GM18861 (cell line): ENCODE results near the gene NR1H2.
A peak's percentile ranks its signal among the peaks of the same experiment; 100 is the strongest.
"Not testable (repeated sequence)": the region's sequence is repeated elsewhere in the genome, so short reads cannot be mapped to it uniquely, and the experiment has no call there.

Experiments
- ATAC-seq: cut with Tn5 transposase; IDR thresholded peaks from one replicate; pipeline ENCODE4 v1.9.1; 2021; ENCODE audit not compliant: unreplicated experiment

NR1H2 gene

DNA sequence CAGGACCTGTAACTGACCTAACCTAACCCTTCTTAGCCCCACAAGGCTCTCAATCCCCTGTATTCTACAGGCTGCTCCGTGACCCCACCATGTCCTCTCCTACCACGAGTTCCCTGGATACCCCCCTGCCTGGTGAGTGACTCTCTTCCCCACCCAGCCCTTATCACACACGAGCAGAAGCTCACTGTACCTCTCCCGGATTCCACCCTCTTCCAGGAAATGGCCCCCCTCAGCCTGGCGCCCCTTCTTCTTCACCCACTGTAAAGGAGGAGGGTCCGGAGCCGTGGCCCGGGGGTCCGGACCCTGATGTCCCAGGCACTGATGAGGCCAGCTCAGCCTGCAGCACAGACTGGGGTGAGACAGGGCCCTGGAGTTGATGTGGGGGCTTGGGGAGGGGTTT, 1.3 kb downstream of the NR1H2 start:
- ATAC-seq = no peak

DNA sequence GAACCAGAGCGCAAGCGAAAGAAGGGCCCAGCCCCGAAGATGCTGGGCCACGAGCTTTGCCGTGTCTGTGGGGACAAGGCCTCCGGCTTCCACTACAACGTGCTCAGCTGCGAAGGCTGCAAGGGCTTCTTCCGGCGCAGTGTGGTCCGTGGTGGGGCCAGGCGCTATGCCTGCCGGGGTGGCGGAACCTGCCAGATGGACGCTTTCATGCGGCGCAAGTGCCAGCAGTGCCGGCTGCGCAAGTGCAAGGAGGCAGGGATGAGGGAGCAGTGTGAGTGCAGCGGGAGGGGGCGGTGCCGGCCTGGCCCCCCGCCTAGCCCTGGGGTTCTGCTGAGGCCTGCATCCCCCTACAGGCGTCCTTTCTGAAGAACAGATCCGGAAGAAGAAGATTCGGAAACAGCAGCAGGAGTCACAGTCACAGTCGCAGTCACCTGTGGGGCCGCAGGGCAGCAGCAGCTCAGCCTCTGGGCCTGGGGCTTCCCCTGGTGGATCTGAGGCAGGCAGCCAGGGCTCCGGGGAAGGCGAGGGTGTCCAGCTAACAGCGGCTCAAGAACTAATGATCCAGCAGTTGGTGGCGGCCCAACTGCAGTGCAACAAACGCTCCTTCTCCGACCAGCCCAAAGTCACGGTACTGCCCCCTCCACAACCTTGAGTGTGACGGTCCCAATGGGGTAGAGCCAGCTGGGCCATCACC, 2.1 kb downstream of the NR1H2 start:
- ATAC-seq = no peak

DNA sequence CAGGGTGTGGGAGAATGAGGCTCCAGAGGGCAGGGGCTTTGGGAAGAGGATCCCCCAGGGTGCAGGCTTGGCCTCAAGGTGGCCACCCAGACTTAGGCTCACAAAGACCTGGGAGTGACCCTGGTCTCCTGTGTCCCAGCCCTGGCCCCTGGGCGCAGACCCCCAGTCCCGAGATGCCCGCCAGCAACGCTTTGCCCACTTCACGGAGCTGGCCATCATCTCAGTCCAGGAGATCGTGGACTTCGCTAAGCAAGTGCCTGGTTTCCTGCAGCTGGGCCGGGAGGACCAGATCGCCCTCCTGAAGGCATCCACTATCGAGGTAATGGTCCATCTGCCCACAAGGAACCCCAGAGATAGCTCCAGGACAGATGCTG, 2.6 kb downstream of the NR1H2 start:
- no peak for ATAC-seq

DNA sequence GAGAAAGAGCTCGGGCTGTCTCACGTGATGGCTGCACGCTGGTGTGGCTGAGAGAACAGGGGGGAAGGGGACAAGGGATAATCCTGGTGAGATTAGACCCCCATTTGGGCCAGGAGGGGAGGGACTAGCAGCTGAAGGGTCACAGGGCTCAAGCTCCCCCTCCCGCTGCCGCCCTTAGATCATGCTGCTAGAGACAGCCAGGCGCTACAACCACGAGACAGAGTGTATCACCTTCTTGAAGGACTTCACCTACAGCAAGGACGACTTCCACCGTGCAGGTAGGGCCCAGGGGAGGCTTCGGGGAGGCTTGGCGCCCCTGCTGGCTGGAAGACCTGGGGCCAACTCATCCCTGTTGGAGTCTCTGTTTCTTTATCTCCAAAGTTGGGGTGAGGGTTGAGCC, 3.3 kb downstream of the NR1H2 start:
- no peak for ATAC-seq

DNA sequence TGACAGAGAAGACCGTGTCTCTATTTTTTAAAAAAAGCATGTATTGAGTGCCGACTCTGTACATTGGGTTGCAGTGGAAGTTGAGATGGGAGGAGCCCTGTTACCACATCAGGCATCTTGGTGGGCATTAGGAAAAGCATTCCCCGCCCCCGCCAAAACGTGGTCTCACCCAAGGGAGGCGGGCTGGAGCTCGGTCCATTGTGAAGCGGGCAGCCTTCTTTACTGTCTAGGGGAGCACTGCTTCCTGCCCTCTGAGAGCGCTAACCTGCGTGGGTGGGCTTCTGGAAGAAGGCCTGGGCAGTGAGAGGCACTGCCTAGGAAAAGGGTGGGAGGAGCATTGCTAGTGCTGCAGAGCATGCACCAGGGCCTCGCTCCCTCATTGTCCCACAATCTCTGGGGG, 3.9 kb downstream of the NR1H2 start:
- ATAC-seq = no peak

DNA sequence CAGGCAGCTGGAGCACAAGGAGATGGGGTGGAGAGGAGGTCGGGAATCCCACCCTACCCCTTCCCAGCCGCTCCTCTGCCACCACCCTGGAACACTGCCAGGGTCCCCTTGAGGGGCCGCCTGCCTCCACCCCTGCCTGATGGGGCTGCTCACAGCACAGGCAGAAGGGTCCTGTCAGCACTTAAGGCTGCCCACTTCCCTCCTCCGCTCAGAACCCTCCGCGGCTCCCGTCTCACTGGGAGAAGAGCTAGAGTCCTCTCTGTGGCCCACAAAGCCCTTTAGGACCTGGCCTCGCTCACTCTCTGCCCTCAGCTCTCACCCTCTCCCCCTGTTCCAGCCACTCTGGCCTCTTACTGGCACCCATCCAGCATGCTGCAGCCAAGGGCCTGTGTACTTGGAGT, 4.5 kb downstream of the NR1H2 start:
- no peak for ATAC-seq

DNA sequence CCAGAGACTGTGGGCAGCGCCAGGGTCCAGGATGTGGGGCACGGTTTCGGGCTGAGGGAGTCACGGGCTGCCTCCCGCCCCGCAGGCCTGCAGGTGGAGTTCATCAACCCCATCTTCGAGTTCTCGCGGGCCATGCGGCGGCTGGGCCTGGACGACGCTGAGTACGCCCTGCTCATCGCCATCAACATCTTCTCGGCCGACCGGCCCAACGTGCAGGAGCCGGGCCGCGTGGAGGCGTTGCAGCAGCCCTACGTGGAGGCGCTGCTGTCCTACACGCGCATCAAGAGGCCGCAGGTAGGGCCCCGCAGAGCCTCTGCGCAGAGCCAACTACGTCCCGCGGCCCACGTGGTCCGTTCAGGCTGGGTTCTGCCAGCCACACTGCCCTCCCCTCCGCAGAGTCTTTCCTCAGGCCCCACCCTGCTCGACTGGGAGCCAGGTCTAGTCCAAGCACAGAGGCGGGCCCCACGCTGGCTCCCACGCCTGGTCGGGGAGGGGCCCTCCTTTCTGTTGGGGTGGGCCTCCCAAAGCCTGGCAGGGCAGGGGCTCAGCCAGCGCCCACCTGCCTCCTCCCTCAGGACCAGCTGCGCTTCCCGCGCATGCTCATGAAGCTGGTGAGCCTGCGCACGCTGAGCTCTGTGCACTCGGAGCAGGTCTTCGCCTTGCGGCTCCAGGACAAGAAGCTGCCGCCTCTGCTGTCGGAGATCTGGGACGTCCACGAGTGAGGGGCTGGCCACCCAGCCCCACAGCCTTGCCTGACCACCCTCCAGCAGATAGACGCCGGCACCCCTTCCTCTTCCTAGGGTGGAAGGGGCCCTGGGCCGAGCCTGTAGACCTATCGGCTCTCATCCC, 5.8 kb downstream of the NR1H2 start:
- ATAC-seq = no peak

DNA sequence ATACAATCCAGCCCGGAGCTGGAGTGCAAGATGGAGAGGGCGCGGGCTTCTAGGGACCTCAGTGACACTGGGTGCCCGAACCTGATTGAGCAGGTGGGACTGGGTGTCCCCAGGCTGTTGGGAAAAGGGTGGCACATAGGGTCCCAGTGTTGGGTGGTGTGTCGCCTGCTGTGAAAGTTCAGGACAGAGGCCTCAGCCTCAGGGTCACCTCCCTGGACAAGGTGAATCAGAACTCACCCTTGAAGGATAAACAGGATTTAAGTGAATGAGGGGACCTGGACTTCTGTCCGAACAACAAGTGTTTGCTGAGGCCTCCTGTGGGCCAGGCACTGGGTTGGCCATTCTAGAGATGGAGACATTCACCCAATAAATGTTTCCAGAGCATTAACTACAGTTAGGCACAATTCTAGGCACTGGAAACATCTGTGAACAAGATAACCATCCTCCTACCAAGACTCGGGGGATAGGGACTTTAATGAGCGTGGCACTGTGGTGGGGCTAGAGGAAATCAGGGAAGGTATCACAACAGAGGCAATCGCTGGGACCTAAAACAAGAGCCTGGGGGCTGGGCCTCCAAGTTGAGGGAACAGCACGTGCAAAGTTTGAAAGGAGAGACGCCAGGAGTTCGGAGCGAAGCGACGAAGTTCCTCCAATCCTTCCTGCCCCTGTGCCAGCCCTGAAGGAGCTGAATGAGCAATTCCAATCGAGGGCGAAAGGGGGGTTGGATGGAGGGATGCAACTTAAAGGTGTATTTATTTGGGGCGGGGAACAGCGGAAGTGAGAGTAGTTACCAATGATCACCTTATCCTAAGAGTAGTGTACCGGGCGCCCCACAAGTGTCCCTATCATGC, 7.0 kb downstream of the NR1H2 start:
- ATAC-seq = no peak

DNA sequence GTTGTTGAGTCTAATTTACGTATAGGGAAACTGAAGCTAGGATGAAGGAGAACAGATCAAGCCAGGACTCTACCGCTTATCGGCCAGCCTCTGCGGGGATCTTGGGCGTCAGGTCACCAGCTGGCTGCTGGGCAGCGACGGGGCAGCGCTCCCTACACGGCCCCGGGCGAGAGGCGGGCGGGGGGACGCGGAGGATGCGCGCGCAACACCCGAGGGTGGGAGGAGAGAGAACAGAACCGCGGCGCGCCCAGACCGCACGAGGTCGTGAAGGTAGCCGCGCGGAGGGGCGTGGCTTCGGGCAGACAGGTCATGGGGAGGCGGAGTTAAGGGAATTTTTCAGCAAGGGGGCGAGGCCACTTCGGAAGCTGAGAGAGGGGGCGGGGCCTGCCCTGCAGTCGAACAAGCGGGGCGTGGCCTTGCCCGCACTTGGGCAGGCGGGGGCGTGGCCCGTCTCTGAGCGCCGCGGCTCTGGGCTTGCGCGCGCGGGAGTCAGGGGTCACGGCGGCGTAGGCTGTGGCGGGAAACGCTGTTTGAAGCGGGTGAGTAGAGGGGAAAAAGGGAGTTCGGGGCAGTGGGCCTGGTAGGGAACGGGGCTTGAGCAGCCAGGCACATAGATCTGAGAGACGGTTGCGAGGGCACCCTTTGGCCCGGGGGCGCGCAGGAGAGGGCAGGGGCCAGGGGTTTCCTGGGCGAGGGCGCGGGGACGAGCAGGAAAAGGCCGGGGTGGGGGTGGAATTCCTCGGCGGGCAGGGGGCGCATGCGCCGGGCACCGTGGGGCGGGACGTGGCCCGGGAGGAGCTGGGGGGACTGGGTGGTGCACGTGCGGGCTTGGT, 7.8 kb downstream of the NR1H2 start, which contains the start of gene POLD1:
POLD1 (plus strand) TSS at position 496 of the 833 bp plus-strand sequence. CDS start 14,505 bp downstream, outside the sequence.
- peak; percentile 66 for ATAC-seq

DNA sequence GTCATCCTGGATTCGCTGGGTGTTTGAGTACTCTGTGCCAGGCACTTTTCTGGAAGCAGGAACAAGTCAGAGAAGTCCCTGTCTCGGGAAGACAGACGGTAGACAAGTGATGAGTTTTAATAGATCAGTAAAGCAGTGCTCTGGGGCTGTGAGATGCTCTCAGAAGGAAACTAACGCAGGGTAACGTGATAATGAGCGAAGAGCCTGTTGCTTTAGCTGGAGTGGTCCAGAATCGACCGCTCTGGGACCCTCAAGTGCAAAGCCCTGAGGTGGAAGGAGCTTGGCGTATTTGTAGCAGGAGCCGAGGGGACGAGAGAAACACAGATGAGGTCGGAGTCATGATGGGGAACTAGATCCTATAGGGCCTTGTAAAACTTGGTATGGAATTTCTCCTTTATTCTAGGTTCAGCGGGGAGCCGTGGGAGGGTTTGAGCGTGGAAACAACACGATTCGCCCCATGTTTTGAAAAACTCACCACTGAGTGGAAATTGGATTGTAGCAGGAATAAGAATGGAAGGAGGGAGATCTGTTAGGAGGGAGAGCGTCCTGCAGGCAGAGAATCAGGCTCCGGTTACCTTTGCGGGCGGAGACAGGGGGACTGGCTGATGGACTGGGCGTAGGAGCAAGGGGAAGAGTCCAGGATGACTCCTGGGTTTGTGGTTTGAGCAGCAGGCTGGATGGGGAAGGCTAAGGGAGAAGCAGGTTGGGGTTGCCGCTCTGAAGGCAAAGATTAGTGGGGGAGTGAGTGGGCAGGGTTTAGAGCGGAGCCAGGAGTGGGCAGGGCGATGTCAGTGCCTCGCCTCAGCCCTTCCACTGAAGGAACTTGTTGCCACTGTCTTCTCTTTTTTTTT, 8.7 kb downstream of the NR1H2 start:
- ATAC-seq = no peak

DNA sequence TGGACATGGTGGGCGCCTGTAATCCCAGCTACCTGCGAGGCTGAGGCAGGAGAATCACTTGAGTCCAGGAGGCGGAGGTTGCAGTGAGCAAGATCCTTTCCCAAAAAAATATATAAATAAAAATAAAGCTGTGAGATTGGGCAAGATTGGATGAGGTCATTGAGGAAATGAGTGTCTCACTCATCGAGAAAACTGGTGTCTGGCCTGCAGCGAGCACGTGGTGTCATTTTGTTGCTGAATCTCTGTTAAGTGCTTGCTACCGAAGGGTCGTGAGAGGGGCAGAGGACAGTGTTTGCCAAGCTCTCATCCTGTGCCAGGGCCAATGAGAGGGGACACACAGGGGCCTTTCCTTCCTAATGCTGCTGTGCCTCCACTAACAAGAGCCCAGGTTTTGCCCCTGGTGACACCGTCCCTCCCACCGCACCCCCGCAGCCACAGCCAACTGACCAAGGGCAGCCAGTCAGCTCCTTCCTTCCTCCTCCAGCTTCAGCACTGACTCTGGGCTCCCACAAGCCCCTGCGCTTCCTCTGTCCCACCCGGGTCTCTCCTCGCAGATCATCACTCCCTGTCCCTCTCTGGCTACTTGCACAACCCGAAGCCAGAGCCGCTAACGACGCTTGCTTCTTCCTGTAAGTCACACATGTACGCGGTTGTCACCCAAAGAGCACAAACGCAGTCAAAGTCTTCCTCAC, 11.1 kb downstream of the NR1H2 start:
- ATAC-seq = no peak

DNA sequence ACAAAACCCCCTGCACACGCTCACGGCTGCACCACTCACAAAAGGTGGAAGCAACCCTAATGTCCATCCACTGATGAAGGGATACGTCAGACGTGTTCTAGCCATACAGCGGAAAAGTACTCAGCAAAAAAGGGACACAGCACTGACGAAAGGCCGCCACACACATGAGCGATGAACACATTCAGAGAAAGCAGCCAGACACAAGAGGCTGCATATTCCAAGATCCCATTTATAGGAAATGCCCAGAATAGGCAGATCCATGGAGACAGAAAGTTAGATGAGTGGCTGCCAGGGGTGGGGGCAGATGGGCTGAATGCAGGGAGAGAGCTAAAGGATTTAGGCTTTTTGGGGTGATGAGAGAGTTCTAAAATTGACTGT, 11.6 kb downstream of the NR1H2 start:
- ATAC-seq = no peak

DNA sequence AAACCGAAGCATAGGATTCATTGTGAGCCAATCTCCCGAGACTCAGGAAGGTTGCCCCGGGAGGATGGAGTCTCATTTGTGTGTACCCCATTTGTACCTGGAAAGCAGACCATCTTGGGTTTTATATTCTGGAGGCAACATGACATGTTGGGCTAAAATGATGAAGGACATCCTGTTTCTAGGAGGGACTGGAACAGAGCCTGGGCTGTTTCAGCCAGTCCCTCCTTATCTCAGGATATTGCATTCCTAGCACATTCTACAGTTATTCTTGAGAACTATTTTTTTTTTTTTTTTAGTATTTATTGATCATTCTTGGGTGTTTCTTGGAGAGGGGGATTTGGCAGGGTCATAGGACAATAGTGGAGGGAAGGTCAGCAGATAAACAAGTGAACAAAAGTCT, 14.0 kb downstream of the NR1H2 start:
- ATAC-seq = not testable (repeated sequence)

DNA sequence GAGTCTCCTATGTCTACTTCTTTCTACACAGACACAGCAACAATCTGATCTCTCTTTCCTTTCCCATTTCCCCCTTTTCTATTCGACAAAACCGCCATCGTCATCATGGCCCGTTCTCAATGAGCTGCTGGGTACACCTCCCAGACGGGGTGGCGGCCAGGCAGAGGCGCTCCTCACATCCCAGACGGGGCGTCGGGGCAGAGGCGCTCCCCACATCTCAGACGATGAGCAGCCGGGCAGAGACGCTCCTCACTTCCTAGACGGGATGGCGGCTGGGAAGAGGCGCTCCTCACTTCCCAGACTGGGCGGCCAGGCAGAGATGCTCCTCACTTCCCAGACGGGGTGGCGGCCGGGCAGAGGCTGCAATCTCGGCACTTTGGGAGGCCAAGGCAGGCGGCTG, 14.7 kb downstream of the NR1H2 start:
- not testable (repeated sequence) for ATAC-seq

DNA sequence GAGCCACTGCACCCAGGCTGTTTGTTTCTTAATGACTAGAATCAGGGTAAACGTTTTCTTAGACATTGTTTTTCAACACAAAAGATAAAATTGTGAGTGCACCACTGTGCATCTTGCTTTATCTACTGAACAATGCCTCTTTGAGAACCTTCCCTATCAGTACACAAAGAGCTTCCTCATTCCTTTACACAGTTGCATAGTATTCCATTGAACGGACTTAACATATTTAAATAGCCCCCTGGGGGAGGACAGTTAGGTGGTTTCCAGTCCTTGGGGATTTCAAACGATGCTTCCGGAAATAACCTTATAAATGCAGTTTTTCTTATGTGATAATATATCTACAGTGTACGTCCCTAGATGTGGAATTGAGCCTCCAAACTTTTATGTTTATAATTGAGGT, 16.5 kb downstream of the NR1H2 start:
- ATAC-seq = no peak

DNA sequence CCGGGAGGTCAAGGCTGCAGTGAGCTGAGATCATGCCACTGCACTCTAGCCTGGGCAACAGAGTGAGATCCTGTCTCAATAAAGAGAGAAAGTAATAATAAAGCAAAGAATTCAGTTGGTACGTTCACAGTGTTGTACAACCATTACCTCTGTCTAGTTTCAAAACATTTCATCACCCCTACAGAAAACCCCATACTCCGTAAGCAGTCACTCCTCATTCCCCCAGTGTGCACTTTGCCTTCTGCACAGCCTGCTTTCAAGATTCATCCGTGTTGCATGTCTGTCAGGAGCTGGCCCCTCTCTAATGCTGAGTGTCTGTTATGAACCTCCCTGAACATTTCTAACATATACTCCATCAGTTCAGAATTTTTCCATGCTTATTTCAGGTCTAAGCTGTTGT, 17.3 kb downstream of the NR1H2 start:
- no peak for ATAC-seq

DNA sequence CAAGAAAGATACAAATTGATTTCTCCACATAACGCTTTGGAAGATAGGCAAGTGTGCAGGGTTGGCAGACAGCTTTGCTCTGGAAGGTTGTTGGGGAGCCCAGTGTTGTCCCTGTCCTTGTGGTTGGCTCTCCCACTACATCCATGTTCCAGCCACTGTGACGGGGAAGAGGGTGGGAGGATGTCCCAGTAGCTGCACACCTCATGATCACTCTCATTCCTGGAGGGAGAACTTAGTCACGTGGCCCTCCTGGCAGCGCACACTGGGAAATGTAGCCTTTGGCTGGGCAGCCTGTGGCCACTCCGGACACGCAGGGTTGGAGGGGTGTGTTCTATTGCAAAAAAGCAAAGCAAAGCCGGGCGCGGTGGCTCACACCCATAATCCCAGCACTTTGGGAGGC, 17.8 kb downstream of the NR1H2 start:
- no peak for ATAC-seq

DNA sequence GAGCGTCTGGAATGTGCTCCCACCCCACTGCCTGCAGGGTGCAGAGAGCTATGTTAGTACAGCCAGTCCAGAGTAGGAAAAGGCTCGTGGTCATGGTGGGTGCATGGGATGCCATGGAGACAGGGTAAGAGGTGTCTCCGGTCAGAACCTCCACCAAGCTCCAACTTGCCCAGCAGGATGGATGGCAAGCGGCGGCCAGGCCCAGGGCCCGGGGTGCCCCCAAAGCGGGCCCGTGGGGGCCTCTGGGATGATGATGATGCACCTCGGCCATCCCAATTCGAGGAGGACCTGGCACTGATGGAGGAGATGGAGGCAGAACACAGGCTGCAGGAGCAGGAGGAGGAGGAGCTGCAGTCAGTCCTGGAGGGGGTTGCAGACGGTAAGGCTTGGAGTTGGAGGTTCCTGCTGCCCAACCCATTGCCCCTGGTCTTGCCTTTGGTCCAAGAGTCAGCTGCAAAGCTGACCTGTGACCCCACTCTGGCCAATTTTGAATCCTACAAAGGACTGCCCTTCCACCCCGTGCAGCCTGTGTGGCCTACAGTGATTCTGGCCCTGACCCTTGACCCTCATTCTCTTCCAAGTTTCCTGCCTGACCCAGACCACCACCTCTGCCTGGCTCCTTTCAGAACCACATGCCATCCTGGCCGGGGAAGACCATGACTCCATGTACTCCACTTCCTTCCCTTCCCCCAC, 22.6 kb downstream of the NR1H2 start:
- no peak for ATAC-seq

DNA sequence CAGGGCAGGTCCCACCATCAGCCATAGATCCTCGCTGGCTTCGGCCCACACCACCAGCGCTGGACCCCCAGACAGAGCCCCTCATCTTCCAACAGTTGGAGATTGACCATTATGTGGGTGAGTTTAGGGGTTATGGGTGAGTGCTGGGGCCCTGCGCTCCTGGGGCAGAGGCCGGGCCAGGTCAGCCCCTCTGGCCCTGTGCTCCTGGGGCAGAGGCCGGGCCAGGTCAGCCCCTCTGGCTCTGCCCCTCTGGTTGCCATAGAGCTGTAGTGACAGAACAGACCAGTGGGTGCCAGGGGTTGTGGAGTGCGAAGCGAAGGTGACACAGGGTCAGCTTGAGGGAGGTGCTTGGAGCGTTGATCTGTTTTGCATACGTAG, 23.1 kb downstream of the NR1H2 start:
- ATAC-seq = no peak
